ENCODE results near the gene ISCU. TPM values are rescaled to one million over a fixed set of nuclear protein-coding genes. Genes with fewer than 3 reads are reported as not detected.
"Not testable (repeated sequence)": the region's sequence is repeated elsewhere in the genome, so short reads cannot be mapped to it uniquely, and the experiment has no call there.

Gene ISCU
- total RNA-seq, 1 experiment from 2014 or later = 86.7 TPM

DNA sequence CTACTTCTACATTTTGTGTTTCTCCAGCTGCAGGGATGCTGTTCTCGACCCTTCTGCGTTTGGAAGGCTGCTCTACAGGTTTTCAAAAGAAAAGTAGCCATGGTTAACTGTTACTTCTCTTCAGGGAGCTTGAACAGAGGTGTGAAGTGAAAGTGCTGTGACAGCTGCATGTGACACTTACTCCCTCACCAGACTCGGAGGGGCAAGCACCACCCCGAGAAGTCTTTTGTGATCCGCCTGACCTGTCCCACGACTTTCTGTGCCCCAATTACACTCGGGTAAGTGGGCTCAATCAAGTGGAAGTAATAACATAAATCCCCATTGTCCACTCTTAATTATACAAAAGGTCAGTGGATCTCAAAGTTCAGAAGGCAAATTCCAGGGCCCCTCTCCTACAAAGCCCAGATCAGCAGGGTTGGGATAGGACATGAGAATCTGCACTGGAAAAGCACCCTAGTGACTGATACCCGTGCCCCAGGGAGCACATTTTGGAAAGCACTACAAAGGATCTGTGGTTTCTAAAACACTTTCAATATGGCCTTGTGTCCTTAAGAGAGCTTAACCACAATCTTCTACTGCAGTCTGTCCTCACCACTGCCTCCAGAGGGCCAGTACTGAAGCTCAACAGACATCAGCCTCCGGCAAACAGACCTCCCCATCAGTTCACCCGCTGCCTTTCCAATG is 35.8 kb upstream of the ISCU start:
- Histone ChIP-seq H3K4me3 (no peak overlapping the region), H3K36me3 (peaks cover 99% of the 10 kb centered on the region), H3K9me3 (replicated peaks) (no peaks in the 10 kb centered on the region), H3K27ac (no peak overlapping the region), H3K27me3 (replicated peaks) (no peaks in the 10 kb centered on the region), H3K4me1 (replicated peaks) (no peaks in the 10 kb centered on the region)
- DNase-seq (ENCODE audit: low read depth in 1 of 2, low spot score in 2 of 2) = no peak

DNA sequence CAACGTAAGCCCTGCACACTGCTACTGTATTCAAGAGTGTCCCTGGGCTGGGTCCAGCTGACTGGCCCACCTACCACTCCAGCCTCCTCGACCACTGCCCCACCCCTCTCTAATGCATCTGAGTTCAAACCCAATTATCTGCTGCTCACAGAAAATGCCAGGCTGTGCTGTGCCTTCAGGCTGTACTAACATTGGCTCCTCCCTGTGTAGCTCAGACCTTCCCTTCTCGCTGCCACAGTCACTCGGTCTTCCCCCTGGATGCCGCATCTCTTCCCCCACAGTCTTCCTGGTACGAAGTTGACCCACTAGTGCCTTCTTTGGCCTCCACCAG is 35.3 kb upstream of the ISCU start:
- Histone ChIP-seq H3K36me3 (peaks cover 99% of the 10 kb centered on the region), H3K27ac (no peak overlapping the region), H3K9me3 (replicated peaks) (no peaks in the 10 kb centered on the region), H3K27me3 (replicated peaks) (no peaks in the 10 kb centered on the region), H3K4me3 (no peak overlapping the region), H3K4me1 (replicated peaks) (no peaks in the 10 kb centered on the region)
- DNase-seq (ENCODE audit: low read depth in 1 of 2, low spot score in 2 of 2) = no peak

DNA sequence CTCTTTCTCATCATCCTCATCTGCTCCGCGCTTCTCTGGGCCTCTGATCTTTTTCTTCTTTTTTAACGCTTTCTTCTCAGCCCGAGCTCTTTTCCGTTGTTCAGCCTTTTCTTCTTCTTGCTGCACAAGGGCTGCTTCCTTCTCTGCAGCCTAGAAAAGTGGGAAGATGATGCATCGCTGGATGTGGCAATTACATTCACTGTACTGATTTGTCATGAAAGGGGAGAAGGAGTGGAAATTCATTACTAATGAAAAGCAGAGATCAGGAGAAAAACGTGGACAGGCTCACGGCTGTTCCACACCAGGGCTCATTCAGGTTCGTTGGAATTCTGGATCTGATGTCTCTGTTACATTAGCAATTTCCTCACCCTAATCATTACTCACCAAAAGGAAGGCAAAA is 32.2 kb upstream of the ISCU start:
- Histone ChIP-seq H3K27ac (no peak overlapping the region), H3K36me3 (peaks cover 88% of the 10 kb centered on the region), H3K4me1 (replicated peaks) (no peaks in the 10 kb centered on the region), H3K27me3 (replicated peaks) (no peaks in the 10 kb centered on the region), H3K9me3 (replicated peaks) (no peaks in the 10 kb centered on the region), H3K4me3 (no peak overlapping the region)
- no peak for DNase-seq (ENCODE audit: low read depth in 1 of 2, low spot score in 2 of 2)

DNA sequence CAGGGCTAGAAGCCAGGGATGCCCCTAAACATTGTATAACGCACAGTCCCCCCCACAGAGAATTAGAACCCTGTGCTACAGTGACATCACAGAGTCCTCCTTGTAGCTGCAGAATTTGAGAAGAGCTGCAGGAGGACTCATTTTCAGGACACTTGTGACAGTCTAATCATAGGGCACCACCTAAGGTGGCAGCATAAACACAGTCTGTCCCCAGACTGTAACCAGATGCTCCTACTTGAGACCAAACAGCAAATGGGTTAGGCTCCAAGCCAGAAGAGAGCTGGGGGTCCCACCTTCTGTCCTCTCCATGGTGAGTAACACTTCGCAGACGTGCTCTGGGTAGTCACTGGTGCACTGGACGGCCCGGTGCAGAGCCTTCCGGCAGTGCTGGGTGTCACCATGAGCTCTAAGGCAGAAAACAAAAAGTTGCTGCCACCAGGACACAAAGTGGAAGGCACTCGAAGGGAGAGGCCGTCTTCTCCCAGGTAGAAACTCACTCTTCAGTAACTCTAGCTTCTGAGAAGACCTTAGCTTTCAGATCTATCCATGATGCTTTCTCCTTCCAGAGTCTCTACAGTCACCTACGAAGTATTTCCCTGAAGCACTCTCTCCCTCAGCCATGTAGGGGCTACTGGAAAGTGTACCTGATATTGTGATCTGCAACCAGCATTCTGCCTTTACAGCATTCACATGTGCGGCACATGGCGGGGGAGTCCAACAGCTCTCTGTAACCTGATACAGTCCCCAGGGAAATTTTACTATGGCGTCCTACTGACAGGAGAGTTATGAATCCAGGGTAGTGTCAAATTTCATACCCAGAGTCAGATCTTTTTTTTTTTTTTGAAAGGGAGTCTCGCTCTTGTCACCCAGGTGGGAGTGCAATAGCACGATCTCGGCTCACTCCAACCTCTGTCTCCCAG is 30.2 kb upstream of the ISCU start:
- Histone ChIP-seq H3K27me3 (replicated peaks) (no peaks in the 10 kb centered on the region), H3K36me3 (peaks cover 88% of the 10 kb centered on the region), H3K4me1 (replicated peaks) (no peaks in the 10 kb centered on the region), H3K9me3 (replicated peaks) (no peaks in the 10 kb centered on the region), H3K27ac (no peak overlapping the region), H3K4me3 (no peak overlapping the region)
- DNase-seq (ENCODE audit: low read depth in 1 of 2, low spot score in 2 of 2) = no peak

DNA sequence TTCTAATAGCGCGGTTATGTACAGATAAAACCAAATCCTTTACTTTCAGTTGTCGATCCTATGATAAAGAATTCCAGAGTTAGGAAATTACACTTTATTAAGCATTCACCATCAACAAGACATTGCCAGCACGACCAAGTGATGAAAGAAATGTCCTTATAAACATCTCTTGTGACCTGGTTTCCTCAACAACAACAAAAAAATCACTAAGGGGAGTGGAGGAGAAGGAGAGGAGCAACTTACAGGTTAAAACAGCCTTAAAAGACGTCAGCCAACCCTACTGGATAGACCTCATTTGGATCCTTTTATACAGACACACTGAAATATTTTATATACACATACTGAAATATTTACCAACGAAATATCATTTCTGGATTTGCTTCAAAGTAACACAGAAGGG is 24.2 kb upstream of the ISCU start:
- H3K9me3 ChIP-seq (replicated peaks) = no peaks in the 10 kb centered on the region
- H3K27me3 ChIP-seq (replicated peaks) = no peaks in the 10 kb centered on the region
- no peak overlapping the region for H3K27ac ChIP-seq
- H3K36me3 ChIP-seq = peaks cover 71% of the 10 kb centered on the region
- DNase-seq (ENCODE audit: low read depth in 1 of 2, low spot score in 2 of 2) = no peak
- H3K4me3 ChIP-seq = no peak overlapping the region
- no peaks in the 10 kb centered on the region for H3K4me1 ChIP-seq (replicated peaks)

DNA sequence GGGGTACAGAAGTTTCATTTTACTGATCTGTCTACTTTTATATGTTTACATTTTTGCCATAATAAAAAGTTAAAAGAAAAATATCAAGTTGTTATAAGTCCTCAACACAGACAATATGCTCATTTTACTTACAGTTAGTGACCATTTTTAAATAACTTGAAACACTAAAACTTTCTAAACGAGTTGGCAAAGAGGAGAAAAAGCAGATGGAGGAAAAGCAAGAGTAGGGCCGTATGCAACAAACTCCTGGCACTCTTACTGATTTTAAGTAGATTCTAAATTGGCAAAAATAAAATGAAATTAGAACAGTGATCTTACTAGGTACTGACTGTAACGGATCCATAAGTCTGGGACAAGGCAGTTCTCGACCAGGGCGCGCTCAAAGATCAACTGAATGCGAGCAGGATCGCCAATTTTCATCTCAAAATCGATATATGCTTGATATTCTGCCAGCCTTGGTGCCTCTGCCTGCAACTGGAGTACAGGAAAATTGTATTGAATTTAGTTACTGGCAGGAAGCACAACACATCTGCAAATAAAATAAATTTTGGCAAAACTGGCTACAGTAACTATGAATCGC is 23.7 kb upstream of the ISCU start:
- no peak overlapping the region for H3K27ac ChIP-seq
- H3K36me3 ChIP-seq = peaks cover 73% of the 10 kb centered on the region
- H3K4me1 ChIP-seq (replicated peaks) = no peaks in the 10 kb centered on the region

DNA sequence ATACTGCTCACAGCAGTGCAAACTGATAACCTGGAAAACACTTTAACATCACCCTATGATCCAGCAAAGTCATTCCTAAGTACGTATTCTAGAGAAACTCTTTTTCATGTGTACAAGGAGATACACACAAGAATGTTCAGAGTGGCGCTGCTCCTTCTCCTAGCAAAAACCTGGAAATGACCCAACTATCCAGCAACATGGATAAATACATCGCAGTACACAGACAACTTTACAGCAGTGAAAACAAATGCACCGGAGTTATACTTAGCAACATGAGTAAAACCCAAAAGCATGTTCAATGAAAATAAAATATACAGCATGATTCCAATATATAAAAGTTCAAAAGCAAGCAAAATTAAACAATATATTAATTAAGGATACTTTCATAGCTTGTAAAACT is 20.1 kb upstream of the ISCU start:
- Histone ChIP-seq H3K27me3 (replicated peaks) (no peaks in the 10 kb centered on the region), H3K9me3 (replicated peaks) (no peaks in the 10 kb centered on the region), H3K4me3 (no peak overlapping the region), H3K4me1 (replicated peaks) (no peaks in the 10 kb centered on the region), H3K36me3 (peaks cover 71% of the 10 kb centered on the region), H3K27ac (no peak overlapping the region)
- no peak for DNase-seq (ENCODE audit: low read depth in 1 of 2, low spot score in 2 of 2)

More for the DNA sequence above, 23.7 kb upstream of the ISCU start:
- DNase-seq (ENCODE audit: low read depth in 1 of 2, low spot score in 2 of 2) = no peak
- no peaks in the 10 kb centered on the region for H3K27me3 ChIP-seq (replicated peaks)
- no peak overlapping the region for H3K4me3 ChIP-seq
- H3K9me3 ChIP-seq (replicated peaks) = no peaks in the 10 kb centered on the region

DNA sequence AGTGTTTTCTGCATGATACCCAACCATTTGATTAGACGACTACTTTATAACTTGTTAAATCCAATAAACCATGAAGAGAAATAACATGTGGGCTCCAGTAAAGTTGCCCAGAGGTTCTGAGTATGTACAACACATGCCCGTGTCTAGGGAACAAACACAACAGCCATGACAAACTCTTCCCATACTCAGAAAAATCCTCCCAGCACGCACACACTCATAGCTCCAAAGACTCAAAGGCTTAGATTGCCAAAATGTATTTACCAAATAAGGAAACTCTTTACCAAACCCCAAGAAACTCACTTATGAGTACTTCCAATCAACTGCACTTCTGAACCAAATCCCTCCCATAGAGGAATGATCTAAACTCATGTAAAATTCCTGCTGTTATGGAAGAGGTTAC is 18.7 kb upstream of the ISCU start:
- DNase-seq (ENCODE audit: low read depth in 1 of 2, low spot score in 2 of 2) = no peak
- Histone ChIP-seq H3K27me3 (replicated peaks) (no peaks in the 10 kb centered on the region), H3K9me3 (replicated peaks) (no peaks in the 10 kb centered on the region), H3K36me3 (peaks cover 71% of the 10 kb centered on the region), H3K4me1 (replicated peaks) (no peaks in the 10 kb centered on the region), H3K27ac (no peak overlapping the region), H3K4me3 (no peak overlapping the region)

DNA sequence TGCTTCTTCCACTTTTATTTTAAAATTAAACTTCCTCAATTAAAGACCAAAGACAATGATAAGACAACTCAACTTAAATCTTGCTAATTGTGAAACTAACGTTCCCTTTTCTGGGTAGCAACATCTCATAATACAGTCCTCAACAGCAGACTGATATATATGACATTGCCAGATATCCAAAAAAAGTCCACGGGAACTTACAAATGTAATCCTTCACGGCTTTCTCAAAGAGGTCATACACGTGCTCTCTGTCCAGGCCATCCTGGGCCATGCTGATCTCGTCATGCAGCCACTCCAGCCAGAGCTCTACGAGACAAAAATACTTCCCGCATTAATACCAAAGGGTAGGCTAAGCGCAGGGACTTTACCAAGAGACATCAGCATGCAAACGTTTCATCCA is 14.7 kb upstream of the ISCU start:
- DNase-seq (ENCODE audit: low read depth in 1 of 2, low spot score in 2 of 2) = no peak

DNA sequence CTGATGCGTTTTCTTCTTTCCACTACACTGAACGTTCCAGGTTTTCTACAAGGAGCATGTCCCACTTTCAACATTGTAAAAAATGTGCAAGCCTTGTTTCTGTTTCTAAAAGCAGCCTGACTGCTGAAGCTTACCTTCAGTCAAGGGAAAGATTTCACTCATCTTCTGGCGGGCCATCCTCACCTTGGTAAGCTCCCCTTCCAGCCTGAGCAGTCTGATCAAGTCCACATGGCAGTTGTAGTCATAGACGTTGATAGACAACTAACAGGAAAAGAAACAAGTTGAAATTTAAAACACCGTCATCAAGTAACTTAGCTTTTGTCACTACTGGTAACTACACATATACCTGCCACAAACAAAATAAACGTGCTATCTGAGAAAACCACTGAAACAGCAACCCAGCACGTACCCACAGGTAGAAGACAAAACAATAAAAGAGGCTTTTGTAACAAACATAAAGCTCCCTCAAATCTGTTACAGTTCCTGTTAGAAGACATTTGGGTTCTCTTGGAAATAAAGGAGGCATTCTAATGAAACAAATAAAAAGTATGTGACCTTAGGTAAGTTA is 13.4 kb upstream of the ISCU start:
- no peak for DNase-seq (ENCODE audit: low read depth in 1 of 2, low spot score in 2 of 2)
- no peak overlapping the region for H3K4me3 ChIP-seq
- 0 out of 2 replicates have a peak, but pooled peaks cover 4% of the 10 kb centered on the region for H3K4me1 ChIP-seq (replicated peaks)
- no peak overlapping the region for H3K27ac ChIP-seq
- H3K9me3 ChIP-seq (replicated peaks) = no peaks in the 10 kb centered on the region
- H3K36me3 ChIP-seq = peaks cover 40% of the 10 kb centered on the region
- H3K27me3 ChIP-seq (replicated peaks) = no peaks in the 10 kb centered on the region

More for the DNA sequence above, 14.7 kb upstream of the ISCU start:
- H3K36me3 ChIP-seq = peaks cover 53% of the 10 kb centered on the region
- H3K27me3 ChIP-seq (replicated peaks) = no peaks in the 10 kb centered on the region
- no peak overlapping the region for H3K27ac ChIP-seq
- no peaks in the 10 kb centered on the region for H3K9me3 ChIP-seq (replicated peaks)
- no peak overlapping the region for H3K4me3 ChIP-seq
- H3K4me1 ChIP-seq (replicated peaks) = 0 out of 2 replicates have a peak, but pooled peaks cover 4% of the 10 kb centered on the region

DNA sequence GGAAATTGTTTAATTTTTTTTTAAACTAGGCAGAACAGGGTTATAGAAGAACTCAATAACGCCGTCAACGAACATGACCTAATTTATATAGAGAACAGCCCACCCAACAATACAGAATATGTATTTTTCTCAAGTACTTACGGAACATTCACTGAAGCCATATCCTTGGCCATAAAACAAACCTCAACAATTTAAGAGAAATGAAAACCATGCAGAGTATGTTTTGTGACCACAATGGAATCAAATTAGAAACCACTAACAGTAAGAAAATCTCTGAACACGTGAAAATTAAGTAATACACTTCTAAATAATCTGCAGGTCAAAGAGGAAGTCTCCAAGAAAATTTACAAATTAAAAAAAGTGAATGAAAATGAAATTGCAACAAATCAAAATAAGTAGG is 10.9 kb upstream of the ISCU start:
- Histone ChIP-seq H3K4me3 (no peak overlapping the region), H3K4me1 (replicated peaks) (0 out of 2 replicates have a peak, but pooled peaks cover 4% of the 10 kb centered on the region), H3K9me3 (replicated peaks) (no peaks in the 10 kb centered on the region), H3K27ac (no peak overlapping the region), H3K36me3 (peaks cover 31% of the 10 kb centered on the region), H3K27me3 (replicated peaks) (no peaks in the 10 kb centered on the region)
- DNase-seq (ENCODE audit: low read depth in 1 of 2, low spot score in 2 of 2) = peak in 1 of 2 experiments; percentile 9

DNA sequence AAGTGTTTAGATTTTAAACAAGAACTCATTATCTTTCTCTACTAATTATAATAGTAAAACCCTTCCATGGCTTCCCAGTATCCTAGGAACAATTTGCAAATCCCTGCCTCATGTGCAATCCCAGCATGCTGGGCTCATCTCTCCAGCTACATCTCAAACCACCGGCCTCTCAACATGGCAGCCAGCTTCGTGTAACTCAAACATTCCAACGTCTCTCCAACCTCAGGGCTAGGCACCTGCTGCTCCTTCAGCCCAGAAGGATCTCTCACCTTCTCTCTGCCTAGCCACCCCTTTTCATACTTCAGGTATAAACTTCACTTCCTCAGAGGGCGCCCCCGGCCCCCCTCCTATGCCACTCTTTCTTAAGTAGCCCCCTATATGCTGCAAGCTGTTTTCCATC is 8.6 kb upstream of the ISCU start:
- no peak for DNase-seq (ENCODE audit: low read depth in 1 of 2, low spot score in 2 of 2)

DNA sequence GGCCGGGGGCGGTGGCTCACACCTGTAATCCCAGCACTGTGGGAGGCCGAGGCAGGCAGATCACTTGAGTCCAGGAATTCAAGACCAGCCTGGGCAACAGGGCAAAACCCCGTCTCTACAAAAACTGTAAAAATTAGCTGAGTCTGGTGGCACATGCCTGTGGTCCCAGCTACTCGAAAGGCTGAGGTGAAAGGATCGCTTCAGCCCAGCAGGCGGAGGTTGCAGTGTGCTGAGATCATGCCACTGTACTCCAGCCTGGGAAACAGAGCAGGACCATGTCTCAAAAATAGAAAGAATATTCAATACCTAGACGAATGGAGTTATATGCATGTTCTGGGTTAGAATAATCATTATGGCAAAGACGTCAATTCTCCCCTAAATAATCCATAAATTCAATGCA is 7.0 kb upstream of the ISCU start:
- not testable (repeated sequence) for DNase-seq (ENCODE audit: low read depth in 1 of 2, low spot score in 2 of 2); H3K9me3 ChIP-seq (replicated peaks); H3K4me3 ChIP-seq; H3K27me3 ChIP-seq (replicated peaks); H3K4me1 ChIP-seq (replicated peaks); H3K27ac ChIP-seq
- peaks cover 14% of the 10 kb centered on the region for H3K36me3 ChIP-seq

More for the DNA sequence above, 8.6 kb upstream of the ISCU start:
- no peaks in the 10 kb centered on the region for H3K27me3 ChIP-seq (replicated peaks)
- no peak overlapping the region for H3K4me3 ChIP-seq
- peaks cover 15% of the 10 kb centered on the region for H3K36me3 ChIP-seq
- H3K4me1 ChIP-seq (replicated peaks) = 0 out of 2 replicates have a peak, but pooled peaks cover 4% of the 10 kb centered on the region
- H3K9me3 ChIP-seq (replicated peaks) = no peaks in the 10 kb centered on the region
- no peak overlapping the region for H3K27ac ChIP-seq

Data from SJSA1 (cell line).